NCI-H2227 (cell line): ENCODE measurements around the gene LPGAT1.
"Not testable (repeated sequence)": the region's sequence is repeated elsewhere in the genome, so short reads cannot be mapped to it uniquely, and the experiment has no call there.

Experiments
- DNase-seq: peaks from one replicate; lab custom pipeline; 2025; ENCODE audit not compliant: unreplicated experiment; lab: John Stamatoyannopoulos, UW

LPGAT1 gene

DNA sequence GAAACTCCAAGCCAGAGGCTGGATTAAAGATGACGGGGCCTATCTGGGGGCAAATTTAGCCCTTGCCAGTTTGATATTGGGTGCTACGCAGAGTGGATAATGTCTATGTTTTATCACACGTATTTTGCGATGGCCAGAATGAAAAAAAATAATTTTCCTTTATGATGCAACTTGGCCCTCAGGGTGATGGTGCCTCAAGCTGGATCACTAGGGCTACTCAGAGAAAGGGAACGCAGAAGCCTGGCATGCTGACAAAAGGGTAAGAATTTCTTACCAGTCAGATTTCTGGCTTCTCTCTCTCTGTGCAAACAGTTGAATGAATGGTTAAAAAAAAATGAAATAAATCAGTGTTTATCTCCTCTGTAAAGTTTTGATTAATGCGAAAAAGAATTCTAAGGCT is 122.6 kb downstream of the LPGAT1 start:
- DNase-seq: no peak

DNA sequence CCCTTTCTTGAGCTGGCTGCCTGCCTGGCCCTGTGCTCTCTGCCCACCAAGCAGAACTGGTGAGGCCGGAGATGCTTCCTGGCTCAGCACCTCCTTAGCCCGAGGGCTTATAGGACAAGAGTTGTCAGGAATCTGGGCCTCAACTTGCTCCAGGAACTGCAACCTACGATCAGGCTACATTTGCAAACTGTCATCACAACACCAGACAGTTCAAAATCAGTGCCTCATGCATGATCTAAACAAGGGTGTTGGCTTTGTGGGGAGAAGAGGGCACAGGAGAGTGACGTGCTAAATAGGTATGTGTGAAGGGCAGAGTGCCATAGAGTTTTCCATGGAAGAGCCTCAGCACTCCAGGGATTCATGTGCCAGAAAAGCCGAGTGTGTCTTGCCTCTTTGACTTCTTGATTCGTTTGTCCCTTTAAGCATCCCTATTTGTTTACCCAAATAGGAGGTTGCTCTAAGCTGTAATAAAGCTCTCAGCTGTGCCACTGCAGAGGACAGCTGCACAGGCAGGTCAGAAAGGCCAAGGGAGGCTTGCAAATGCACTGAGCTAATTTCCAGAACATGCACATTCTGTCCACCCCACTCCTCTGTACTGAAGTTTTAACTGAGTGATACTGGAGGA is 125.0 kb downstream of the LPGAT1 start:
- DNase-seq: no peak

DNA sequence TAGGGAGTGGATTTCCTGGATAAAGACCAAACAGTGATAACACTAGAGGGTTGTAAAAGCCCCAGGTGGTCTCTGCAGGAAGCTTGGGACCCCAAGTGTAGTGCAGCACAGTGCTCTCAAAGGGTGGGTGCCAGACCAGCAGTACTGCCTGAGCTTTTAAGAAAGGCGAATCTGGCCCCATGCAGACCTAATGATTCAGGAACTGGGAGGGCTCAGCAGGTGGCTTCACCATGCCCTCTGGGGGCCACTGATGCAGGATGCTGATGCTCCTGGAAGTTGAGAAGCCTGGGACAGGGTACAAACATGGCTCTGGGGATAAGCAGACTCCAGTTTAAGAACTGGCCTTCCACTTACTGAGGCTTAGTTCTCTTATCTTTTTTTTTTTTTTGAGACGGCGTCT is 126.0 kb downstream of the LPGAT1 start:
- DNase-seq: no peak

DNA sequence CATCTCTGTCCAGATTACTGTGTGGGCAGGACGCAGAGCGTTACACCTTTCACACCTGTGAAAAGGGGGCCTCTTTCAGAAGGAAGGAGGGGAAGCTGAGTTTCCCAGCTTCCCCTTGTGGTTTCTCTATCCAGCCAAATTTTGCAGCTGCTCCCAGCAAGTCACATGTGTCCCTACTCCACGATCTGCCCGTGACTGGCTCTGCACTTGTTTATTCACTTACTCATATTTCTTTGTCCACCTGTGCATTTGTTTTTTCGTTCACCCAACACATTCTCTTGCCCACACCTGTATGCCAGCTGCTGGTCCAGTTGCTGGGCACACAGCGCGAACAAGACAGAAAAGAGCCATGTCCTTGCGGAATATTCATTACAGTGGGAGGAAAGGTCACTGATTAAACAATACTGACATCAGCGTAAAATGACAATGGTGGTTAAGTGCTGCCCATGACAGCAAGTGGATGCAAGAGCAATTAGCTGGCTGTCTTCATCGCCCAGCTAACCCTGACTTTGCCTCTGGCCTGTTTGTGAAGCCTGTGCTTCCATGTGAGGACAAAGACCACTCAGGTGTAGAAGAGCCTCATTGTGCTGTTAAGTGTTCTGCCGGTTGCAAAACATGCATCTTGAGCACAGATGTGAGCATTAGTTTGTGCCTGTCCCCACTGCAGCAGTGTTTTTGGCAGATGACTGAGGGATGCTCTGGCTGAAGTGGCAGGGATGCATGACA is 126.6 kb downstream of the LPGAT1 start:
- DNase-seq: peak; percentile 12

DNA sequence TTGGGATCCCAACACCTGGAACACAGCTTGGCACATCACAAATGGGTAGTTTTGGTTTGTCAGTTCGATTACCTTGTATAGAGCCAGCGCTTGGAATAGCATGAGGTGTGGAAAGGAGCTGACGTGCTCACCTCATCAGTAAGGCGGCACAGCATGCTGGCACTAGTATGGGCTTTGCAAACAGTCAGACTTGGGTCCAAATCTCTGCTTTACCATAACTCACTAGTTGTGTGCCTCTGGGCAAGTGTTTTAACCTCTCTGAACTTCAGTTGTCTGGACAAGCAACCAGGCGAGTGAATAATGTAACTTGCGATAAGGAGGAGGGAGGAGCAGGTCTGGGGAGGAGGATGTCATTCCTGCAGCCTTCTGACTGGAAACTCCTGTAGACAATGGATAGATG is 128.8 kb downstream of the LPGAT1 start:
- no peak for DNase-seq

DNA sequence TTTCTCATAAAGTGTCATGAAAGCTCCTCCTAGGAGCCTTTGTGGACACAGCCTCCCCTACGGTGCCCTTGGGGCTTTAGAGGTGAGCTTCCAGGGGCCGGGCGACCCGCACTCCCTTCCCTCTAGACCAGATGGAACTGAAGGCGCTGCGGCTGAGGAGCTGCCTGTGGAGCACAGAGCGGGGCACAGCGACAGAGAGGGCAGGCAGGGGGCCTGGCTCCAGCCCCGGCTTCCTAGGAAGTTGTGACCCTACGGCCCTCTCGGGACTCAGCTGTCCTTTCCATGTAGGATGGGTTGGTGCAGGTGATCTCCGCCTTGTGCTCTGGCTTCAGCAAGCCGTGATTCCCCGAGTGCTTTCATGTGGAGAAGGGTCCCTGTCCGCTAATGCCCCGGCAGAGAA is 131.5 kb downstream of the LPGAT1 start:
- DNase-seq: no peak

DNA sequence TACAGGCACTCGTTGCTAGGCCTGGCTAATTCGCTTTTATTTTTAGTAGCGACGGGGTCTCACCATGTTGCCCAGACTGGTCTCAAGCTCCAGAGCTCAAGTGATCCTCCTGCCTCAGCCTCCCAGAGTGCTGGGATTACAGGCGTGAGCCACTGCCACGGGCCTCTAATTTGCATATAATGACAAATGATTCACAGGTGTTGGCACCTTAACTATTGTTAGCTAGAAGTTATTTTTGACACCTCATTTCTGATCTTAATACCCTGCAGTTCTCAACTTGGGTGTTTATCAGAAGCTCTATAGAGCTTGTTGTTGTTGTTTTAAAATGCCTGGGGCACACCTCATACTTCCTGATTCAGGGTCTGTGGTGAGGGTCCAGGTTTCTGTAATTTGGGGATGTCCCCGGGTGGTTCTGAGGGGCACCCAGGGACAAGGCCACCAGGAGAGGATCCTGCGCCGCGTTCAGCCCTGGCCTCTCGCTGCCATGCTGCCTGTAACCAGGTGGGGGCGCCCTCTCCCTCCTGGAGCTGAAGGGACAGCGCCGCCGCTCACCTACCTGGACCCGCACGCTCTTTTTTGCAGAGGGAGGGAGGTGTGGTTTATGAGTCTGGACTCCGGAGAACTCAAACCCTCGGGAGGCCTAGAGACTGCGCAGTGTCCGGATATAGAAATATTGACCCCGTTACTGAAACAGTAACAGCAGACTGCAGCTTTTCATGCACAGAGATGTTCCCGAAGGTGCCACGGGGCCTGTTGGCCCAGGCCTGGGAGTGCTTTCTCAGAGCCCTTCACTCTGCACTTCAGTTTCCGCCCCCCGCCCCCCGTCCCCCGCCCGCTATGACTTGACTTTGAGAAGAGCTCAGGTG is 132.2 kb downstream of the LPGAT1 start:
- no peak for DNase-seq

DNA sequence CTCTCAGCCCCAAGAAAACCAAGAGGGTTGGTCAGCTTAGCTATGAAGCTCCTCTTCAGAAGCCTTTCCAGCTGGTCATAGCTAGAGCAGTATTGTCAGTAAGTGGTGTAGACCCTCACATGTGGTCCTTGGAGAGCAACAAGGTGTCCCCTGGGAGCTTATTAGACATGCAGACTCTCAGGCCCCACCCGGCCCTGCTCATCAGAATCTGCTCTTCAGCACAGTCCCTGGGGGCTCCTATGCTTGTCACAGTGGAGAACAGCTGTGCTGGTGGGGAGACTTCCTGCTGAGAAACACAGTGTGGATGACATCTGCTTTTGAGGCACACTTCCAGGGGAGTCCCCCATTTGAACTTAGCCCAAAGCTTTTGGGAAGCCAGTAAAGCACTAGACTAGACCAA is 133.2 kb downstream of the LPGAT1 start:
- no peak for DNase-seq

DNA sequence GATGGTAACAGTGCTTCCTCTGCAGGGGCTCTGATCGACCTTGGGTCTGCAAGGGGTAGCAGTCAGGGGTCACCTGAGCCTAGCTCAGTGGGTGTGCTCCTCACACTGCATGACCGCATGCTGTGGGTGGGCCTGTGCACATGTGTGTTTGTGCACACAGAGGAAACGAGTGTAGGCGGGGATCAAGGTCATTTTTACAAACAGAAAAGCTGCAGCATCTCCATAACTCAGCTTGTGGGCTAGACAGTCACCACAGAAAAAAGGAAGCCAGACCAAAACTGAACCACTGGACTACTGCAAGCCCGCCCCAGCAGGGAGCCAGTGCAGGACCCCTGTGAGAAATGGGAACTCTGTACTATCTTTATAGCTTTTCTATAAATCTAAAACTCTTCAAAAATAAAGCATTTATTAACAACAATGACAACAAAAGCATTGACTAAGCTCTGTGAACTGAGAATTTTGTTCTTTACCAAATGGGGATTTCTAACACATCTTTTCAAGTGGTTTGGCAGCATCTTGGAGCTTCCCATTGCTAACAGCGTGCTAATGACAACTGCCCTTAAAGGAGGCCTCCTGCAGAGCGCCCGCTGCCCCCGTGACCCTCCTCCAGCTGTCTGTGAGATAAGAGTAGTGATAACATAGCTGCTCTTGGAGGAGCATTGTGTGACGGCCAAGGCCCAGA is 135.3 kb downstream of the LPGAT1 start:
- peak; percentile 13 for DNase-seq

DNA sequence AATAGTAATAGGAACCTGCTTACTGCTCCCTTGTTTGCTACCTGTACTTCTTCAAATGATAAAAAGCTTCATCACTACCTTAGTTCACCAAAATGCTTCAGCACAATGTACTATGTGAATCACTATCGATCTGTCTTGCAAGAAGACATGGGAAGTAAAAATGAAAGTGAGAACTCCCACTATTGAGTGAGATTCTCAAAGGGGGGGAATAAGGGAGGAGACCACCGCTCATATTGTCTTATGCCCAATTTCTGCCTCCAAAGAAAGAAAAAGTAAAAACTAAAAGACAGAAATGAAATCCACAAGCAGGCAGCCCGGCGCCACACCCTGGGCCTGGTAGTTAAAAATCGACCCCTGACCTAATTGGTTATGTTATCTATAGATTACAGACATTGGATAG is 136.7 kb downstream of the LPGAT1 start:
- DNase-seq: not testable (repeated sequence)
